ENCODE data around the gene BTNL8. TPM values are rescaled to one million over a fixed set of nuclear protein-coding genes. Genes with fewer than 3 reads are reported as not detected.

BTNL8 gene
- total and polyA plus RNA-seq, 2 donors (not counting 1 experiment from before 2014, with no cell fraction given) = not detected

GRCh38 chr5:180918380-180918779 is 19.4 kb downstream of the BTNL8 start:
- no peaks in the 10 kb centered on the region for H3K4me1 ChIP-seq (ENCODE audit: control insufficient read depth, extremely low read depth, insufficient read depth, low read length)
- no peak for DNase-seq (ENCODE audit: low read depth in 2 of 2)
- no peaks in the 10 kb centered on the region for H3K27me3 ChIP-seq (ENCODE audit: control insufficient read depth, insufficient read depth, low read length)
- H3K79me2 ChIP-seq (ENCODE audit: control insufficient read depth, insufficient read depth, low read length) = no peaks in the 10 kb centered on the region
- H3K27ac ChIP-seq (ENCODE audit: insufficient read depth, low read length) = no peak overlapping the region
- H3K4me2 ChIP-seq (ENCODE audit: extremely low read depth, insufficient read depth, low read length) = no peak overlapping the region
- H3K9ac ChIP-seq (ENCODE audit: insufficient read depth, low read length) = no peak overlapping the region
- H3K36me3 ChIP-seq (ENCODE audit: control insufficient read depth, insufficient read depth, low read length) = no peaks in the 10 kb centered on the region
- TF ChIP-seq CTCF (conservative IDR thresholded peaks at IDR 0.05 in 1 of 2, IDR thresholded peaks at IDR 0.05 in 1 of 2; ENCODE audit: low read depth in 1 of 2, low read length in 2 of 2) (no peak), EZH2 (IDR thresholded peaks at IDR 0.05; ENCODE audit: low read length, missing control alignments) (no peak)
- H2AFZ ChIP-seq (ENCODE audit: low read length) = no peak overlapping the region
- H3K9me3 ChIP-seq (ENCODE audit: control insufficient read depth, insufficient read depth, low read depth, low read length) = no peaks in the 10 kb centered on the region
- no peaks in the 10 kb centered on the region for H4K20me1 ChIP-seq (ENCODE audit: control insufficient read depth, extremely low read depth, insufficient read depth, low read length)
- H3K4me3 ChIP-seq (replicated peaks in 1 of 4; ENCODE audit: control extremely low read depth in 1 of 4, insufficient read depth in 1 of 4, low read depth in 3 of 4, low read length in 4 of 4) = no peak overlapping the region

GRCh38 chr5:180920710-180921109 is 21.8 kb downstream of the BTNL8 start:
- DNase-seq (ENCODE audit: low read depth in 2 of 2) = no peak
- no peaks in the 10 kb centered on the region for H3K27me3 ChIP-seq (ENCODE audit: control insufficient read depth, insufficient read depth, low read length)
- H3K27ac ChIP-seq (ENCODE audit: insufficient read depth, low read length) = no peak overlapping the region
- TF ChIP-seq EZH2 (IDR thresholded peaks at IDR 0.05; ENCODE audit: low read length, missing control alignments) (no peak), CTCF (conservative IDR thresholded peaks at IDR 0.05 in 1 of 2, IDR thresholded peaks at IDR 0.05 in 1 of 2; ENCODE audit: low read depth in 1 of 2, low read length in 2 of 2) (no peak)
- H3K79me2 ChIP-seq (ENCODE audit: control insufficient read depth, insufficient read depth, low read length) = no peaks in the 10 kb centered on the region
- H4K20me1 ChIP-seq (ENCODE audit: control insufficient read depth, extremely low read depth, insufficient read depth, low read length) = no peaks in the 10 kb centered on the region
- H3K36me3 ChIP-seq (ENCODE audit: control insufficient read depth, insufficient read depth, low read length) = no peaks in the 10 kb centered on the region
- no peak overlapping the region for H3K4me3 ChIP-seq (replicated peaks in 1 of 4; ENCODE audit: control extremely low read depth in 1 of 4, insufficient read depth in 1 of 4, low read depth in 3 of 4, low read length in 4 of 4)
- H3K9me3 ChIP-seq (ENCODE audit: control insufficient read depth, insufficient read depth, low read depth, low read length) = no peaks in the 10 kb centered on the region
- H3K4me2 ChIP-seq (ENCODE audit: extremely low read depth, insufficient read depth, low read length) = no peak overlapping the region
- no peak overlapping the region for H2AFZ ChIP-seq (ENCODE audit: low read length)
- H3K4me1 ChIP-seq (ENCODE audit: control insufficient read depth, extremely low read depth, insufficient read depth, low read length) = no peaks in the 10 kb centered on the region
- no peak overlapping the region for H3K9ac ChIP-seq (ENCODE audit: insufficient read depth, low read length)

GRCh38 chr5:180922932-180923331 is 24.0 kb downstream of the BTNL8 start:
- H4K20me1 ChIP-seq (ENCODE audit: control insufficient read depth, extremely low read depth, insufficient read depth, low read length) = no peaks in the 10 kb centered on the region
- H3K27me3 ChIP-seq (ENCODE audit: control insufficient read depth, insufficient read depth, low read length) = no peaks in the 10 kb centered on the region
- no peak overlapping the region for H2AFZ ChIP-seq (ENCODE audit: low read length)
- no peaks in the 10 kb centered on the region for H3K9me3 ChIP-seq (ENCODE audit: control insufficient read depth, insufficient read depth, low read depth, low read length)
- no peak overlapping the region for H3K27ac ChIP-seq (ENCODE audit: insufficient read depth, low read length)
- H3K9ac ChIP-seq (ENCODE audit: insufficient read depth, low read length) = no peak overlapping the region
- H3K79me2 ChIP-seq (ENCODE audit: control insufficient read depth, insufficient read depth, low read length) = no peaks in the 10 kb centered on the region
- no peaks in the 10 kb centered on the region for H3K36me3 ChIP-seq (ENCODE audit: control insufficient read depth, insufficient read depth, low read length)
- H3K4me1 ChIP-seq (ENCODE audit: control insufficient read depth, extremely low read depth, insufficient read depth, low read length) = no peaks in the 10 kb centered on the region
- H3K4me2 ChIP-seq (ENCODE audit: extremely low read depth, insufficient read depth, low read length) = no peak overlapping the region
- TF ChIP-seq EZH2 (IDR thresholded peaks at IDR 0.05; ENCODE audit: low read length, missing control alignments) (no peak), CTCF (conservative IDR thresholded peaks at IDR 0.05 in 1 of 2, IDR thresholded peaks at IDR 0.05 in 1 of 2; ENCODE audit: low read depth in 1 of 2, low read length in 2 of 2) (no peak)
- H3K4me3 ChIP-seq (replicated peaks in 1 of 4; ENCODE audit: control extremely low read depth in 1 of 4, insufficient read depth in 1 of 4, low read depth in 3 of 4, low read length in 4 of 4) = no peak overlapping the region
- no peak for DNase-seq (ENCODE audit: low read depth in 2 of 2)
